GM03348 (cell line): ENCODE results near the gene SLC35G1.

Experiments used
- DNase-seq: peaks from one replicate; pipeline ENCODE4 v3.0.0; 2012; ENCODE audit warnings: low spot score

Gene SLC35G1

GRCh38 chr10:93951905-93952304 lies 58.1 kb downstream of the SLC35G1 start:
- DNase-seq = no peak
